T-helper 2 cell treated with Interferon-gamma antibody and Interleukin-4, amounts not matched to agents 5 μg/mL and 100 μg/mL, for 36 hours (primary cell): ENCODE results near the gene PLPP1.

ENCODE experiments used
- DNase-seq: peaks from one replicate; pipeline ENCODE4 v3.0.0; 2021; ENCODE audit warnings: low spot score
- H3K27ac Mint-ChIP-seq: one replicate; pipeline ENCODE4 v1.8.0; 2021; ENCODE audit warnings: mild to moderate bottlenecking, mixed read lengths
- H3K27me3 Mint-ChIP-seq: one replicate; pipeline ENCODE4 v1.8.0; 2021; ENCODE audit warnings: low read depth, mixed read lengths
- H3K36me3 Mint-ChIP-seq: one replicate; pipeline ENCODE4 v1.8.0; 2021; ENCODE audit warnings: low read depth, mixed read lengths
- H3K4me1 Mint-ChIP-seq: one replicate; pipeline ENCODE4 v1.8.0; 2021; ENCODE audit warnings: low read depth, mixed read lengths
- H3K4me3 Mint-ChIP-seq: one replicate; pipeline ENCODE4 v1.8.0; 2022; ENCODE audit warnings: mild to moderate bottlenecking, moderate library complexity, mixed read lengths
- H3K9me3 Mint-ChIP-seq: one replicate; pipeline ENCODE4 v1.8.0; 2021; ENCODE audit warnings: mixed read lengths

The PLPP1 gene

GRCh38 chr5:55471468-55471867 lies 63.3 kb downstream of the PLPP1 start:
- H3K27ac Mint-ChIP-seq = no peak overlapping the region
- peaks cover 10% of the 10 kb centered on the region for H3K36me3 Mint-ChIP-seq
- H3K4me3 Mint-ChIP-seq = no peak overlapping the region

GRCh38 chr5:55470282-55470681 lies 64.5 kb downstream of the PLPP1 start:
- no peaks in the 10 kb centered on the region for H3K9me3 Mint-ChIP-seq
- DNase-seq = no peak
- peaks cover 17% of the 10 kb centered on the region for H3K36me3 Mint-ChIP-seq
- no peak overlapping the region for H3K27ac Mint-ChIP-seq
- peaks cover 17% of the 10 kb centered on the region for H3K4me1 Mint-ChIP-seq
- H3K4me3 Mint-ChIP-seq = no peak overlapping the region
- no peaks in the 10 kb centered on the region for H3K27me3 Mint-ChIP-seq

More at GRCh38 chr5:55471468-55471867, 63.3 kb downstream of the PLPP1 start:
- no peak for DNase-seq
- Mint-ChIP-seq H3K4me1 (peaks cover 17% of the 10 kb centered on the region), H3K9me3 (no peaks in the 10 kb centered on the region), H3K27me3 (no peaks in the 10 kb centered on the region)

DNA sequence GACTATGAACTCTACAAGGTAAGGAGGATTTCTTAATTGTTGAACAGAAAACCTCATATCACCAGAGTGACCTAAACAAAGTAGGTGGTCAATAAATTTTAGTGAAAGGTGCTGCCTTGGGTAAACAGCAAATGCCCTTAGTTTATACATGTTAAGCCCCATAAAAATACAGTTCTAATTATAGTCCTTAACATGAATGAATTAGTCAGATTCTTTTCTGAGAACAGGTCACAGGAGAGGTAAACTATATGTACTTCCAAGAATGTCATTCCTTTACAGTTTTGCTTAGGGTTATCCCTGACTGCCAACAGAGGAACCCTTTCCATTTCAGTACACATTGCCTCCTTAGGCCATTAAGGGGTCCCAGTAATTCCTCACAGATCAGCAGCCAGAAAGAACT lies 64.9 kb downstream of the PLPP1 start:
- Mint-ChIP-seq H3K9me3 (no peaks in the 10 kb centered on the region), H3K4me3 (no peak overlapping the region), H3K36me3 (peaks cover 19% of the 10 kb centered on the region), H3K27ac (no peak overlapping the region), H3K4me1 (peaks cover 17% of the 10 kb centered on the region), H3K27me3 (no peaks in the 10 kb centered on the region)
- no peak for DNase-seq

DNA sequence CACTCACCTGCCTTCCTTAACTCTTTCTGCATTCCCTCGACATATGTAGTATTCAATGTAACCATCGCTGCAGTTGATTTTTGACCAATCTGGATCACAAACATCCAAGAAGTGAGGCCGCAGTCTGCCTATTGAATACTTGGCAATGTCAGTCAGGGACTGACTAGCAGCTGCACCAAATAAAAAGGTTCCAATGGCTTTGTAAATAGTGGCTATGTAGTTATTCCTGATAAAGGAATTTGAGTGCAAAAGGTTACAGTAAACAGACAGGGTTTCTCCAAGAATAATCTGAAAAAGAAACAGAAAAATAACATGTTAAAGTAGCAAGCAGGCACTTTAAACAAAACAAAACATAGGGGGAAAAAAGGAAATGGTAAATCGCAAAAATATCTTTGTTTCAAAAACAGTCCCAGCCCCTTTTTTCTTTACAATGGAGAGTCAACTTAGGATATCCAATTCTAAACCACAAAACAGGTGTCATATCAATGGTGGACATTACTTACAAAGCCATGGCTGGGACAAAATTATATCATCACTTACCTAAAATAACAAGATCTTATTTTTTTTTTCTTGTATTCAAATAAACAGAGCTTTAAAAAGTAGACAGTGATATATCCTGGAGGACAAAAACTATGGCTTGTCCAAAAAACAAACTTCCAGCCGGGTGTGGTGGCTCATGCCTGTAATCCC lies 66.8 kb downstream of the PLPP1 start:
- peaks cover 23% of the 10 kb centered on the region for H3K36me3 Mint-ChIP-seq
- no peaks in the 10 kb centered on the region for H3K27me3 Mint-ChIP-seq
- no peaks in the 10 kb centered on the region for H3K9me3 Mint-ChIP-seq
- no peak for DNase-seq
- H3K27ac Mint-ChIP-seq = no peak overlapping the region
- H3K4me1 Mint-ChIP-seq = peaks cover 17% of the 10 kb centered on the region
- no peak overlapping the region for H3K4me3 Mint-ChIP-seq

- DNase-seq = no peak
- H3K4me1 Mint-ChIP-seq = peaks cover 11% of the 10 kb centered on the region
- no peak overlapping the region for H3K27ac Mint-ChIP-seq
- H3K9me3 Mint-ChIP-seq = no peaks in the 10 kb centered on the region
- H3K4me3 Mint-ChIP-seq = no peak overlapping the region
- H3K27me3 Mint-ChIP-seq = no peaks in the 10 kb centered on the region
- H3K36me3 Mint-ChIP-seq = peaks cover 32% of the 10 kb centered on the region
Observed at GRCh38 chr5:55463613-55464012, 71.2 kb downstream of the PLPP1 start.

GRCh38 chr5:55459572-55459971 lies 75.2 kb downstream of the PLPP1 start:
- Mint-ChIP-seq H3K36me3 (peaks cover 23% of the 10 kb centered on the region), H3K9me3 (no peaks in the 10 kb centered on the region), H3K4me3 (no peak overlapping the region), H3K4me1 (peaks cover 10% of the 10 kb centered on the region), H3K27ac (no peak overlapping the region), H3K27me3 (no peaks in the 10 kb centered on the region)
- no peak for DNase-seq

DNA sequence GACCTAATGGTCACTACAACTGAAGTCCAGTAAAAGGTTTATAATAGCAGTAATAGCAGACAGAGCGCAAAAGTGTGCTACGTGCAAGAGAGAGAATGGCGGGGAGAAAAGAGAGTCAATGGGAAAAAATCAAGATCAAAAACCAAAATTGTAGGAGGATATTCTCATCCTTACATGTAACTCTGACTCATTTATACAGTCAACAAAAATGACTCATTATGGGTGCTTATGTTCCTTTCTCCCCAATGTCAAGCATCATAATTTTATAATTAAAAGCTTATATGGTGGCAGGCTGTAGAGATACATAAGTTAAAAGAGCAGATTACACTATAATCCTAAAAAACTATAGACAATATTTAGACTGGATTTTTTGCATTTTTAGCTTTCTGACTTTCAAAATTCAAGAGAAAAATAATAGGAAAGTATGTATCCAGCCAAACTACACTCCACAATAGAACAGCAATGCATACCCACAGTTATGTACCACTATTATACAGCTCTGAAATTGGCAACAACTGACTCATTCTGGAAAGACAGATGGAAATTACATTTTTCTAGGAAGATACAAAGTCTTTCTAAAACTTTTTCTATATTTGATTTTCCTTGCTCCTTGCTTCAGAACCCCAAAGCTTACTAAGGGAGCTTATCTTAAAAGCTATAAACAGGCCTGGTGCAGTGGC lies 78.4 kb downstream of the PLPP1 start:
- no peaks in the 10 kb centered on the region for H3K27me3 Mint-ChIP-seq
- no peak overlapping the region for H3K4me3 Mint-ChIP-seq

DNA sequence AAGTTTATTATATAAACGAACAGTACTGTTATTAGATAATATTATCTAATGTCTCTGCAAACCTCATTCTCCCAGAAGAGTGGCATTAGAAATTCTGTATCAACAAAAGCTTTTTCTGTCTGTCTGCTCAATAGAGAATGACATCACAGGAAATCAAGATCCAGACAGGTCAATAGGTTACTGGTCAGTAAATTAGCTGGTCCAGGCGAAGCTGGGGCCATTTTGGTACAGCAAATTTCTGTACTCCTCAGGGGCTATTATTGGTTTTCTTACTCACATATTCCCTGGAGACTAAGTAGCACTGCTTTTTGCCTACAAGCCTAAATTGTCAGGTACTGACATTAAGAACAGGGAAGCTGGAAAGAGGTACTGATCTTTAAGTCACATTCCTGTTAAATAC lies 80.5 kb downstream of the PLPP1 start:
- H3K9me3 Mint-ChIP-seq = no peaks in the 10 kb centered on the region
- no peak overlapping the region for H3K4me3 Mint-ChIP-seq
- no peak overlapping the region for H3K27ac Mint-ChIP-seq
- peaks cover 6% of the 10 kb centered on the region for H3K4me1 Mint-ChIP-seq
- H3K36me3 Mint-ChIP-seq = peaks cover 14% of the 10 kb centered on the region
- no peak for DNase-seq
- H3K27me3 Mint-ChIP-seq = no peaks in the 10 kb centered on the region

More for the DNA sequence above, 78.4 kb downstream of the PLPP1 start:
- Mint-ChIP-seq H3K36me3 (peaks cover 21% of the 10 kb centered on the region), H3K27ac (no peak overlapping the region), H3K9me3 (no peaks in the 10 kb centered on the region), H3K4me1 (peaks cover 11% of the 10 kb centered on the region)
- DNase-seq = no peak

DNA sequence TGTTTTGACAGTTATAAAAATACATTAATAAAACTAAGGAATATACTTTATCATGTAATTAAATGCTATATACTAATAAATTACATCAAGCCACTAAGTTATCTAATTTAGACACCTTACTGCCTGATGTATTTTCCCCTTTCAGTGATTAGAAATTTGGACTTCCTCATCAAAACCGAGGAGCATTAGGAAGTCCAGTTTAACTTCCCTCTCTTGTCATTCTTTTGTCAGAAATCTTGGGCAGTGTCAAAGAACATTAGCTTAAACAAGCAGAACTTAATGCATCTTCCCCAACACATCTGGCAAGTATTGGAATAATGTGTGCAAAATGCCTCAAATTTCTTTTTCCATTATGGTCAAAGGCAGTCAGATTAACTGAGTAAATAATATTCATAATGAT lies 81.6 kb downstream of the PLPP1 start:
- no peak overlapping the region for H3K27ac Mint-ChIP-seq
- H3K4me1 Mint-ChIP-seq = peaks cover 6% of the 10 kb centered on the region
- no peak for DNase-seq

DNA sequence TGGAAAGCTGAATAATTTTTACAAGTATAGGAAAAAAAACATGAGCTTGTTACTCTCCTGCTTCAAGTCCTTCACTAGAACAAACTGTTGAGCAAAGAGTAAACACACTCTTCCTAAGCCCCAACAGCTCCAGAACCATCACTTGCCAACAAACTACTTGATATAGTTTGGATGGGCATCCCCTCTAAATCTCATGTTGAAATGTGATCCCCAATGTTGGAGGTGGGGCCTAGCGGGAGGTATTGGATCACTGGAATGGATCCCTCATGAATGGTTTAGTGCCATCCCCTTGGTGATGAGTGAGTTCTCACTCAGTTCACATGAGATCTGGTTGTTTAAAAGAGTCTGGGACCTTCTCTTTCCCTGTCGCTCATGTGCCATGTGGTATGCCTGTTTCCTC lies 82.8 kb downstream of the PLPP1 start:
- no peak for DNase-seq
- Mint-ChIP-seq H3K4me1 (peaks cover 6% of the 10 kb centered on the region), H3K4me3 (no peak overlapping the region), H3K9me3 (no peaks in the 10 kb centered on the region), H3K27me3 (no peaks in the 10 kb centered on the region), H3K27ac (no peak overlapping the region), H3K36me3 (peaks cover 18% of the 10 kb centered on the region)

More for the DNA sequence above, 81.6 kb downstream of the PLPP1 start:
- Mint-ChIP-seq H3K4me3 (no peak overlapping the region), H3K36me3 (peaks cover 17% of the 10 kb centered on the region), H3K27me3 (no peaks in the 10 kb centered on the region), H3K9me3 (no peaks in the 10 kb centered on the region)

GRCh38 chr5:55450050-55450765 lies 84.6 kb downstream of the PLPP1 start:
- Mint-ChIP-seq H3K36me3 (peaks cover 20% of the 10 kb centered on the region), H3K4me1 (peaks cover 6% of the 10 kb centered on the region), H3K9me3 (no peaks in the 10 kb centered on the region), H3K27me3 (no peaks in the 10 kb centered on the region), H3K4me3 (no peak overlapping the region), H3K27ac (no peak overlapping the region)
- DNase-seq = no peak

DNA sequence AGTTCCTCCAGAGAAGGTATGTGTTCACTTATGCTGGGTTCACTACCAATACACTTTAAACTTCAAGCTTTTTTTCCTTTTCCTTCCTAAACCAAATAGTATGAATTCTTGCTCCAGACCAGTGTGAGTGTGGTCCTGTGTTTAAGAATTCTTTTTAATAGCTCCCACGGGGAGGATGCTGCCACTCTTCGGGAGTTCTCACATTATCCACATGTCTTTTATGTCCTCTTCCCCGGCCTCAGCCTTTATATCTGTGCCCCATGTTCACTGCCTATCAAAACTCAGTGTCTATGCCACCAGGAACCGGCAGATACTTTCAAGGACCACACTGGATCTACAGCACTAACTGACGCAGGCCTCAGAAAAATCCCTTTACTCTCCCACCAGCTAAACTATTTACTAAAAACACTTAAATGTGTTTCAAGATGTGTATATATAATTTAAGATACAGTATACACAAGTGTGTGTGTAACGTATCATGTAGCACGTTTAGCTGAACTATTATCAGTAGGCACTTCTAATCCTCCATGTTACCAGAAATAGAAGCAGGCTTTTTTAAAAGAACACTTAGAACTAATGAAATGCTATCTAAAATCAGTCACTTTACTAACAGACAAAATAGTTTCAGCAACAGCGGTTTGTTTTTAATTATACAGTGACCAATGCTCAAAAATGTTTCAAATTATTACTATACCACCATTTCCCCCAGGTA lies 88.0 kb downstream of the PLPP1 start:
- Mint-ChIP-seq H3K9me3 (no peaks in the 10 kb centered on the region), H3K4me1 (peaks cover 1% of the 10 kb centered on the region), H3K4me3 (no peak overlapping the region), H3K36me3 (peaks cover 15% of the 10 kb centered on the region), H3K27ac (no peak overlapping the region), H3K27me3 (no peaks in the 10 kb centered on the region)
- DNase-seq = no peak

- Mint-ChIP-seq H3K9me3 (no peaks in the 10 kb centered on the region), H3K36me3 (peaks cover 16% of the 10 kb centered on the region), H3K4me1 (peaks cover 7% of the 10 kb centered on the region), H3K27ac (no peak overlapping the region), H3K27me3 (no peaks in the 10 kb centered on the region), H3K4me3 (no peak overlapping the region)
- no peak for DNase-seq
Observed at GRCh38 chr5:55445791-55446190, 89.0 kb downstream of the PLPP1 start.

DNA sequence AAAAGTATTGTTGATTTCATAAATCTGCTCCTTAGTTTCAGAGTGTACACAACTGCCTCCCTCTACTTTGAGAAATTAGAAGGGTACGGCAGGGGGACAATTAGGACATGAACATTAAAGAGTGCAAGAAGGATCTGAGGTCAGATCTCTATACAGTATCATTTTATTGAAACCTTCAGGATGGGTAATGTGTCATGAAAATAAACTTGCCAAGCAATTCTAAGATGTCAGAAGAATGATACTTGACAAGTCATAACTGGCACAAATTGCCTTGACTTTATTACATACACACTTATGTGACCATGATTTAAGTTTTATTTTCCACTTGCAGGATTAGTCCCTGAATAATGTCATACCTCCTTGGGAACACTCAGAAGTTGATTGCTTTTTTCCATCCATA lies 92.8 kb downstream of the PLPP1 start:
- peaks cover 15% of the 10 kb centered on the region for H3K4me1 Mint-ChIP-seq
- H3K9me3 Mint-ChIP-seq = no peaks in the 10 kb centered on the region
- H3K36me3 Mint-ChIP-seq = peaks cover 24% of the 10 kb centered on the region
- no peak overlapping the region for H3K27ac Mint-ChIP-seq
- no peak for DNase-seq
- H3K4me3 Mint-ChIP-seq = no peak overlapping the region
- H3K27me3 Mint-ChIP-seq = no peaks in the 10 kb centered on the region
